Measurements from ENCODE around the gene RNF220.

The RNF220 gene

DNA sequence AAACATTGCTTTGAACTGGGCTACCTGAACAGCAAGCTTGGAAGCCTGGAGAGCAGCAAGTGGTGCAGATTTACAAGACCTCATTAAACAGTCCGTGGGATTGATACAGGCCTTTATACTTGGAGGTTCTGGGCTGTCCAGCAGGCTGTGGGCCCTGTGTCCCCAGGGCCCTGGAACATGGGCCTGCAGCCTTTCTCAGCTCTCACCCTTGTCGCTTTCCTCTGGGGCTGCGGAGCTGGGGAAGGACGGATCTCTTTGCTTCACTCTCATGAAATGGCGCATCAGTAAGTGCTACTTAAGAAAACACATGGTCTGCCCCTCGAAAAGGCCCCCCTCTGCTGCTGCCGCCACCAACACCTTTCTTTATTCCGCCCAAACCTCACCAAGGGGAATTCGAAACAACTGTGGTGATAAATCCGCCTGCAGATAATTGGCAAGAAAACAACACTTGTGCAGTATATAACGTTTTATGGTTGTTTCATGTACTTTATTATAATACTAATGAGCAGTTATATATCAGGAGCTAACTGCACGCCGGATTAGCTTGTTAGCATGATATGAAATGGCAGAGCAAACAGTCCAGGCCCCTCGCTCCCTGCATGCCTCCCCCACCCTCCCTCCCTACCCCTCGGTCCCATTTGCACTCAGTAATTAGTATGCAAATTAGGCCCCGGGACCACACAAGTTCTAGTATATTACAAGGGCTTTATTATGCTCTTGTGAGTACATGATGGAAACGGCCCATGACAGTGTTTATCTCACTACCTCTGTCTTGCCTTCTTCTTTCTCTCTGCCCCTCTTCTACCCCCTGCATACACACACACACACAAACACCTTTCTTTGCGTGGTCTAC lies 131.5 kb downstream of the RNF220 start:
- H3K4me1 Mint-ChIP-seq (ENCODE audit: low read depth), result peaks cover 5% of the 10 kb centered on the region
- H3K4me3 Mint-ChIP-seq, result no peak overlapping the region
- no peak overlapping the region for H3K27ac Mint-ChIP-seq
- no peaks in the 10 kb centered on the region for H3K36me3 Mint-ChIP-seq
- no peaks in the 10 kb centered on the region for H3K9me3 Mint-ChIP-seq (ENCODE audit: low read depth)
- H3K27me3 Mint-ChIP-seq, result no peaks in the 10 kb centered on the region

DNA sequence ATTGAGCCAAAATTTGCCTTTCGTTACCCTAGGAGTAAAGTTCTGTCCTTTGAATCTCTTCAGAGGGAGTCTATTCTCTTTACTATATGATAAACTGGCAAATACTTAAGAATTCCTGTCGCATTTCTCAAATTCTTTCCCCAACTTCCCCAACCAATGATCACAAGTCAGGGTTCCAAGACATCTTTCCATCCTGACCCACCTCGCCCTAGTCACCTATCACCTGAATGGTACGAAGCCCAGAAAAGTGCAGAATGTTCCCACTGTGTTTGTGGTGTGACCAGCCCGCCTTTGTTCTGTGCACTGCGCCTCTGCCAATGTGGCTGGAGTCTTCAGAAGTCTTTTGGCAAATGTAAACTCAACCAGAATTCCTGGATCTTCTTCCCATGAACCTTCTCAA lies 132.5 kb downstream of the RNF220 start:
- Mint-ChIP-seq H3K36me3 (no peaks in the 10 kb centered on the region), H3K9me3 (ENCODE audit: low read depth) (no peaks in the 10 kb centered on the region), H3K4me1 (ENCODE audit: low read depth) (no peaks in the 10 kb centered on the region), H3K4me3 (no peak overlapping the region), H3K27ac (no peak overlapping the region), H3K27me3 (no peaks in the 10 kb centered on the region)

DNA sequence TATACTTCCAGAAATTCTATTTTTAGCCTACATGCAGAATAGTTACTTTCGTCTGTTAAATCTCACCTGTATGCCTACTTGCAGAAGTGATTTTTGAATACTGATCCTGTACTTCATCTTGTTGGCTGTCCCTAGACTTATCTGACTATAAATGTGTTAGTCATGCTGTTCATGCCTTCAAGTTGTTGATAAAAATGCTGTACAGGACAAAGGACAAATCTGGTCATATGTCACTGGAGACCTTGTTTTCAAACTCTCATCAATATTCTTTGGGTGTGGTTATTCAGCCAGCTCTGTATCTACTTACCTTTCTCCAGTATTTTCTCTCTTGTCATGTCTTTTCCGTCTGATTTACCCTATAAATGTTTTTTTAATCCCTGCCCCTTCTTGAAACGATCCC lies 132.9 kb downstream of the RNF220 start:
- Mint-ChIP-seq H3K4me1 (ENCODE audit: low read depth) (no peaks in the 10 kb centered on the region), H3K36me3 (no peaks in the 10 kb centered on the region), H3K27me3 (no peaks in the 10 kb centered on the region), H3K27ac (no peak overlapping the region), H3K4me3 (no peak overlapping the region), H3K9me3 (ENCODE audit: low read depth) (no peaks in the 10 kb centered on the region)

DNA sequence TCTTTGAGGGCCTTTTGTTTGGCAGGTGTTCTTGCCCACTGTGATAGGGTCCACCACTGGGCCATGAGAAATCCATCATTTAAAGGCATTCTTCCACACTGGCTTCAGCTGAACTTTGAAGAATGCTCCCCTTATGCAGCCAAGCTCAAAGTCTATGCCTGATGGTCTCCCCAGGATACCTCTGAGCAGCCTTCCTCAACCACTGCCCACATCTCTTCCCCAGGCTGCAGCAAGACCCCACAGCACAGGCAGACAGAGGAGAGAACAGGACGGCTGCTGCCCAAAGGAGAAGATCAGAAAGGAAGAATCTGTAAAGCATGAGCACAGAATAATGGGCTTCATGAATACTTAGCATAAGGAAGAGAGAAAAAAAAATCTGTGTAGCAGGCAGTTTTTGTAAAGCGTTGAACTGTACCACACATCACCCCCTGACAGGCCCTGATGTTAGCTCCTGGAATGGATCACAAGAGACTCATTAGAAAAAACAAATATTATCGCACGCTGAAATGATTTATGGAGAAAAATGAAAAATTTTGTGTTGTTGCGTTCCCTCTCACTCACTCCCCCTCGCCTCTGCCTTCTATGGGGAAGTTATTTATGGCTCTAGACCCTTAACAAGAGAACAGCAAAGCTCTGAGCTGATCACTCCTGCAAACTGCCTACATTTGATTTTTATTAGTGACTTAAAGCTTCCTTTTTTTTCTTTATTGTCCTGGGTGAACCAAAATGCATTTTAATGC lies 135.1 kb downstream of the RNF220 start:
- Mint-ChIP-seq H3K9me3 (ENCODE audit: low read depth) (no peaks in the 10 kb centered on the region), H3K36me3 (no peaks in the 10 kb centered on the region), H3K27ac (no peak overlapping the region), H3K27me3 (peaks cover 2% of the 10 kb centered on the region), H3K4me1 (ENCODE audit: low read depth) (no peaks in the 10 kb centered on the region), H3K4me3 (no peak overlapping the region)

DNA sequence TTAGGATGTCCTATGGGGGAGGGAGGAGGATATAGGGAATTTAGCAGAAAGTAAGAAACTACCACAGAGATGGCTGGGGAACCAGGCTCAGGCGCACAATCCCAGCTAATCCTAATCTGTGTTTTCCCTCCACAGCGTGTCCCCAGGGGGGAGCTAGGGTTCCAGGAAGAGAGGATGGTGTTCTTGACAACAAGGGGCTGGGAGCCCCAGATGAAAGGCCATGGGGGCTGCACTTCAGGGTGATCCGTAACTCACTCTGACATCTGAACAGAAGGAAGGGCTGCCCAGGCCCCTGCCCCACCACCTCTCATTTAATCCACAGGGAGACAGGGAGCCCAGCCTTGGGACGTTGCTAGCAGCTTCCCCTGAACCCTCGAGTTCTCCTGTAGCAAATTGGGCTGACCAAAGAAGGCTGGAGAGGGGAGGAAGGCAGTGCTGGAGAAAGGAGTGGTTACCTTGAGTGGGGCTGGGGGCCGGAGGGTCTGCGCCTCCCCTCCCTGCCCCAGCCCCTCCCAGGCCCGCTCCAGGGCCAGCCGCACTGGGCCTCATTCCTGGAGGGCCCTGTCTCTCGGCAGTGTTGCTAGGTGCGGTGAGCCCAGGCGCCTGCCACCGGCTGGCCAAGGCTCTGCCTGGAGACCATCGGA lies 137.5 kb downstream of the RNF220 start:
- H3K27me3 Mint-ChIP-seq, result peaks cover 2% of the 10 kb centered on the region
- H3K4me1 Mint-ChIP-seq (ENCODE audit: low read depth), result no peaks in the 10 kb centered on the region
- no peak overlapping the region for H3K4me3 Mint-ChIP-seq
- H3K36me3 Mint-ChIP-seq, result no peaks in the 10 kb centered on the region
- no peak overlapping the region for H3K27ac Mint-ChIP-seq
- H3K9me3 Mint-ChIP-seq (ENCODE audit: low read depth), result no peaks in the 10 kb centered on the region

DNA sequence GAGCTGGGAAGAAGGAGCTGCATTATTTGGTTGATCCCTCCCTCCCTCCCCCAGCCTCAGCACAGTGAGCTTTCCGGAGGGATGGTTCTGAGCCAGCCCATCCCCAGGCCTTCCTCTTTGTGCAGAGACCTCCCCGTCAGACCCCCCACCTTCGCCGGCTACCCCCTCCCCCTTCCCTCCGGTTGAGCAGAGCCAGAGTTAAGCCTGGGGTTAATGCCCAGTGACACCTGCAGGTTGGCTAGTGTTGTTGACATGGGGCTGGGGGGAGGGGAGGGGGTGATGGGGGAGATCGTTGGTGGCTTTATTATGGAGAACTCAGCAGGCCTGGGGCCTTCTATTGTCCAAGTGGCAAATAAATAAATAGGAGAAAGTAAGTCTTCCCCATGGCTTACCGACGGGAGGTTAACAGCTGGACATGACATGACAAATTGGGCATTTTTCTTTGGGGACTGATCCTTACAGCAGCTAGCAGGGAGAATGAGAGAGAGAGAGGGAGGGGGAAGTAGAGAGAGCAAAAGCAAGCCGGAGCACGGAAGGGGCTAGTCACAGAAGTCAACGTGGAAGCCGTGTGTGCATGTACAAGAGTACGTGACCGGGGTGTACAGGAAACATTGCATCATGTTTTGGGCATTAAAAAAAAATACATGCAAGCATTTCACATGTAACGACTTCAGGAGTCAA lies 138.1 kb downstream of the RNF220 start:
- Mint-ChIP-seq H3K4me3 (no peak overlapping the region), H3K4me1 (ENCODE audit: low read depth) (no peaks in the 10 kb centered on the region), H3K27ac (no peak overlapping the region), H3K27me3 (peaks cover 2% of the 10 kb centered on the region), H3K36me3 (no peaks in the 10 kb centered on the region), H3K9me3 (ENCODE audit: low read depth) (no peaks in the 10 kb centered on the region)

DNA sequence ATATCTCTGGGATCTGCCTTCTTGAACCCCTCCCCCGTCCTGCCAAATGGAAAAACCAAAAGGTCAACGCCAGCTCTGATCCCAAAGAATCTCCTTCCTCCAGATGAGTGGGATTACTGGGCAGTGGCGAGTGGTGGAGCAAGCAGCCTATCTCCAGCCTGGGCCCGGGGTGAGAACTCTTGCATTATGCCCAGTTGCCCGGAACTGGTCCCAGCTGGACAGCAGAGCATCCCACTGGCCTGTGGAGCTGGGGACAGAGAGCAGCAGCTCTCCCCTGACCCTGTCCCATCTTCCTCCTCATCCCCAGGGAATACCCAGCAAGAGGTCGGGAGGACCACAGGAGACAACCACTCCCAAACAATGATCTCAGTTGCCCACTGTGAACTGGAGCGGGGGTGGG lies 138.7 kb downstream of the RNF220 start:
- Mint-ChIP-seq H3K27me3 (peaks cover 2% of the 10 kb centered on the region), H3K27ac (no peak overlapping the region), H3K4me3 (no peak overlapping the region)

DNA sequence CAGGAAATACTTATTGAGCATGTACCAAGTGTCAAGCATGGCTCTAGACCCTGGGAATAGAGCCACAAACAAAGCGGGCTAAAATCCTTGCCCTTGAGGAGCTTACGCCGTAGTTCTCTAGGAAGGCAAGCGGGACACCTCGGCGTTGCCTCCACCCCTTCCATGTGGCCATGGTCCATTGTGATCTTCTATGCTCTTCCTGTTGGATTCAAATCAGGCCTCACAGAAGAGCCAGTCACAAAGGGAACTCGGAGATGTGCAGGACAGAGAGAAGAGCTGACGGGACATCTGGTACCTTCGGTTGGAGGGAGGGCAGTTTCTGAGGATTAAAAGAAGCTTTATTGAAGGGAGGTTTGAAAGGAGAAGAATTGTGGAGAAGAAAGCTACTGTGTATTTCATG lies 139.9 kb downstream of the RNF220 start:
- Mint-ChIP-seq H3K4me3 (no peak overlapping the region), H3K9me3 (ENCODE audit: low read depth) (no peaks in the 10 kb centered on the region), H3K27me3 (peaks cover 2% of the 10 kb centered on the region), H3K36me3 (no peaks in the 10 kb centered on the region), H3K4me1 (ENCODE audit: low read depth) (no peaks in the 10 kb centered on the region), H3K27ac (no peak overlapping the region)

More for the DNA sequence above, 138.7 kb downstream of the RNF220 start:
- no peaks in the 10 kb centered on the region for H3K4me1 Mint-ChIP-seq (ENCODE audit: low read depth)
- H3K36me3 Mint-ChIP-seq, result no peaks in the 10 kb centered on the region
- no peaks in the 10 kb centered on the region for H3K9me3 Mint-ChIP-seq (ENCODE audit: low read depth)

DNA sequence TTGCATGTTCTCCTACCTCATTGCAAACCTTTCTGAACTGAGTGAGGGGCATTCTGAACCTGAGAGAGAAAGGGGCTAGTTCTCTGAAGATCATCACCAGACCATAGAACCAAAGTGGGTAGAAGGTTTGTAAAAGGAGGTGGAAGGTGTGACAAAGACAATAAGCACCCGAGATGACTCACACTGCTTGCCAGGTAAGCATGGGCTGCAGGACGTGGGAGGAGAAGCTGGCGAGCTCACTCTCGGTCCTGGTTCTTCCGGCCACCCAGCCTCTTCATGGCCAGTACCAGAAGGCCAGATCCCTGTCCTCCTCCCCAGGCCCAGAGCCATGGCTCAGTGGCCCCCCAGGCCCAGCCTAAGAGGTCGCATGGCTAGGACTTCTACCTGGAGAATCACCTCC lies 140.9 kb downstream of the RNF220 start:
- Mint-ChIP-seq H3K27me3 (peaks cover 2% of the 10 kb centered on the region), H3K4me1 (ENCODE audit: low read depth) (no peaks in the 10 kb centered on the region)

DNA sequence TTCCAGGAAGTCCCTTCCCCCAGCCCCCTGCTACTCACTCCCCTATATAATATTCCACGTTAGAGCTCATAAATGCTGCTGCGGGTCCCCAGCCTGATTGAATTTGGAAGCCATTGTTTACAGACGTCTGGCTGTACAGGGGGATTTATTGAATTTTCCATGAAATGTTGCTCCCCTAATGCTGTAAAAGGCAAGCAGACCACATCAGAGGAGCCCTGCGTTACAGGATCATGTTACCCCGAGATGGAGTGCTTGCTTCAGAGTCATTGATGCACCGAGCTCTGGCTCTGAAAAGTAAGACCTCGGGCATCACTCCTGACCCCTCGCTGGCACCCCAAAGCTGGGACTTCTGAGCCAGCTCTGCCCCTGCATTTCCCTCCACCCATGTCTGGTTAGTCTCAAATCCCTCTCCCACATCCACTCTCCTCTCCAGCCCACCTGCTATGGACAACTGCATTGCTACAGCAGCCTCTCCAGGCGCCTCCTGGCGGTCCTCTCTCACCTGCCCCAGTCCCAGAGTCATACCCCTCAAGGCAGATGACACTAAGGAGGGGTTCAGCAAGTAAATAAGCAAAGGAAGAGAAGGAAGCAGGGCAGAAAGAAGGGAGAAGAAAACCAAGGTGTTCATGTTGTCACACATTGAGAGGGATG lies 141.5 kb downstream of the RNF220 start:
- no peak overlapping the region for H3K4me3 Mint-ChIP-seq
- no peaks in the 10 kb centered on the region for H3K9me3 Mint-ChIP-seq (ENCODE audit: low read depth)
- H3K36me3 Mint-ChIP-seq, result no peaks in the 10 kb centered on the region
- H3K4me1 Mint-ChIP-seq (ENCODE audit: low read depth), result no peaks in the 10 kb centered on the region
- H3K27me3 Mint-ChIP-seq, result peaks cover 2% of the 10 kb centered on the region
- no peak overlapping the region for H3K27ac Mint-ChIP-seq

More for the DNA sequence above, 140.9 kb downstream of the RNF220 start:
- no peak overlapping the region for H3K27ac Mint-ChIP-seq
- H3K36me3 Mint-ChIP-seq, result no peaks in the 10 kb centered on the region
- no peak overlapping the region for H3K4me3 Mint-ChIP-seq
- no peaks in the 10 kb centered on the region for H3K9me3 Mint-ChIP-seq (ENCODE audit: low read depth)

DNA sequence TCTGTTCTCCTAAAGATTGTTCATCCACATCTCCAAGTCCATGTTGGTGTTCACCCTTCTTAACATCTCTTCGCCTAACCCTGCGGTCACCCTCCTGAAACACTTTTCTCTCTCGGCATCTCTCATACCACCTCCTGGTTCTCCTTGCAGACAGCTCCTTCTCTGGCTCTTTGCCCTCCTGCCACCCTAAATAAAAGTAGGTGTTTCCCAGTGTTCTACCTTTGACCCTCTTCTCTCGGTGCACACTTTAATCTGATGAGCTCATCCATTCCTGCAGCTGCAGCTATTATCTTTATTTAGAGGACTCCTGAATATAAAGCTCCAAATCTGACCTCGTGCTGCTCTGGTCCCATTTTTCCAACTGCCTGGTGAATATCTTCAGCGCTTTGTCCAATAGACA lies 142.3 kb downstream of the RNF220 start:
- Mint-ChIP-seq H3K4me1 (ENCODE audit: low read depth) (no peaks in the 10 kb centered on the region), H3K27ac (no peak overlapping the region), H3K27me3 (peaks cover 2% of the 10 kb centered on the region), H3K36me3 (no peaks in the 10 kb centered on the region), H3K9me3 (ENCODE audit: low read depth) (no peaks in the 10 kb centered on the region), H3K4me3 (no peak overlapping the region)

DNA sequence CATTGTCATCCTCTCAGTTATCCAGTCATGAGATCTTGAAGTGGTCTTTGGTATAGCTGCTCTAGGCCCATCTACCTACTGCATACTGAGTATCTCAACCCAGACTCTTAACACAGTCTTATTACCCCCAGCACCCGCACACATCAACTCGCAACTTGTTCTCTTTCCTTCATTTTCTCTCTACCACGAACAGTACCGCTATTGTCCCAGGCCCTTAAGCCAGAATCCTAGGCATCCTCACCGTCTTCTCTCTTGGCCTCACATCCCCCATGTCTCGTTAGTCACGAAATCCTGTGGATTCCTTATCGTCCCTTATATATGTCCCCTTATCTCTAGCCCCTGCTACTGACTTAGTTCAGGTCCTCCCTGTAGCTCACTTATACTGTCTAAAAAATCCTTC lies 142.8 kb downstream of the RNF220 start:
- no peak overlapping the region for H3K4me3 Mint-ChIP-seq
- no peaks in the 10 kb centered on the region for H3K9me3 Mint-ChIP-seq (ENCODE audit: low read depth)
- no peaks in the 10 kb centered on the region for H3K36me3 Mint-ChIP-seq
- no peak overlapping the region for H3K27ac Mint-ChIP-seq
- peaks cover 3% of the 10 kb centered on the region for H3K27me3 Mint-ChIP-seq
- H3K4me1 Mint-ChIP-seq (ENCODE audit: low read depth), result no peaks in the 10 kb centered on the region

DNA sequence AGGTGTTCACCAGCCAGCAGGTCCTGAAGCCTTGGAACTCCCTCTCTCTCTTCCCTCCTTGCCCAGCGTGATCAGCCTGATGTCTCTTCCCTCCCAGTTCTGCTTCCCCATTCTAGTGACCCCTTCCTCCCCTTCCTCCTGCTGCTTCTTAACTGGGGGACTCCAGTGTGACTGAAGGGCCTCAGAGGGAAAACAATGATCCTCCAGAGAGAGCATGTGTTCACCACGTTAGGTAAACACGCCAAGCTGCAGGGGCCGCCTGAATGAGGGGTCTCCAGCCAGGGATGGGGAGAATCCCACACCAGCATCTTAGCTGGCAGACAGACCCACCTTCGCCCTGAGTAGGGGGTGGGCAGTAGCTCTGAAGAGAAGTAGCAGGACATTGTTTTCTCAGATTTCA lies 144.5 kb downstream of the RNF220 start:
- Mint-ChIP-seq H3K4me3 (no peak overlapping the region), H3K9me3 (ENCODE audit: low read depth) (no peaks in the 10 kb centered on the region), H3K36me3 (no peaks in the 10 kb centered on the region)

DNA sequence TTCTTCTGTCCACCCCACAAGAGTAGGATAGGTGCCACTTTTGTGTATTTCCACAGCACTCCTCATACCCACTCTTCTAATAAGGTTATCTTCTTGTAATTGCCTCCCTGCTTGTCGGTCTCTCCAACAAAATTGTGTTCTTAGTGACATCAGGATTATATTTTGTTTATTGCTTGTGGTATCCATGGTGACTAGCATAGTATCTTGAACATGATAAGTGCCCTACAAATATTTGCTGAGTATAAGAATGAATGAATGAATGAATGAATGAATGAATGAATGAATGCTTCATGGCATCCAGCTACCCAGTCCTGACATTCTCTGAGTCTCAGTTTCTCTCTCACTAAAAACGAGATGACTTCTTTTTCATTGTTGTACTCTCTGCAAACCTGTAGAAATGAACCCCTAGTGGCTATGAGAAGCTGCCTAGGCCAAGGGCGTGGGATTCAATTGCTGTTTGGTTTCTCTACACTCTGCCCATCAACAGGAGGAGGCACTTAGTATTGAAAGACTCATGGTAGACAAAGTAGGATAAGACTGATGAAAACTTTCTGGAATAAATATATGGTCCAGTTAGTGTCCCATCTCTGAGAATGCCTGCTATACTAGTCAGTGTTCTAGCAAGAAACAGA lies 148.2 kb downstream of the RNF220 start:
- Mint-ChIP-seq H3K4me3 (no peak overlapping the region), H3K27ac (no peak overlapping the region), H3K36me3 (no peaks in the 10 kb centered on the region), H3K4me1 (ENCODE audit: low read depth) (no peaks in the 10 kb centered on the region), H3K9me3 (ENCODE audit: low read depth) (no peaks in the 10 kb centered on the region), H3K27me3 (peaks cover 5% of the 10 kb centered on the region)

More for the DNA sequence above, 144.5 kb downstream of the RNF220 start:
- Mint-ChIP-seq H3K27ac (no peak overlapping the region), H3K4me1 (ENCODE audit: low read depth) (no peaks in the 10 kb centered on the region), H3K27me3 (peaks cover 3% of the 10 kb centered on the region)
